Sigmoid colon (tissue), 4 donors: ENCODE results near the gene AFTPH.
A peak's percentile ranks its signal among the peaks of the same experiment; 100 is the strongest.

Experiments
- EP300 ChIP-seq, 4 donors: sonication (generic); formaldehyde crosslinking; IDR thresholded peaks; one replicate each; pipeline ENCODE4 v1.6.1; 2017; ENCODE audit warnings: antibody characterized with exemption in 4 of 4
- POLR2A ChIP-seq, 2 donors: fragments of 450-650 bp; IDR thresholded peaks; one replicate each; pipeline ENCODE4 v1.6.1; 2016; ENCODE audit warnings: antibody characterized with exemption in 2 of 2, mild to moderate bottlenecking in 2 of 2, moderate library complexity in 2 of 2
- POLR2AphosphoS5 ChIP-seq, 4 donors: sonication (generic); formaldehyde crosslinking; IDR thresholded peaks; one replicate each; pipeline ENCODE4 v1.6.1; 2017; ENCODE audit warnings: antibody characterized with exemption in 4 of 4
- TF ChIP-seq, protein P1 (sequence below), 4 experiments: fragments of 450-650 bp in 3 of 4; fragments of 200-600 bp in 1 of 4; IDR thresholded peaks; one replicate each; pipeline ENCODE4 v1.5.1; 2016 to 2019; ENCODE audit warnings: antibody characterized with exemption in 4 of 4, mild to moderate bottlenecking in 3 of 4, moderate library complexity in 2 of 4

DNA sequence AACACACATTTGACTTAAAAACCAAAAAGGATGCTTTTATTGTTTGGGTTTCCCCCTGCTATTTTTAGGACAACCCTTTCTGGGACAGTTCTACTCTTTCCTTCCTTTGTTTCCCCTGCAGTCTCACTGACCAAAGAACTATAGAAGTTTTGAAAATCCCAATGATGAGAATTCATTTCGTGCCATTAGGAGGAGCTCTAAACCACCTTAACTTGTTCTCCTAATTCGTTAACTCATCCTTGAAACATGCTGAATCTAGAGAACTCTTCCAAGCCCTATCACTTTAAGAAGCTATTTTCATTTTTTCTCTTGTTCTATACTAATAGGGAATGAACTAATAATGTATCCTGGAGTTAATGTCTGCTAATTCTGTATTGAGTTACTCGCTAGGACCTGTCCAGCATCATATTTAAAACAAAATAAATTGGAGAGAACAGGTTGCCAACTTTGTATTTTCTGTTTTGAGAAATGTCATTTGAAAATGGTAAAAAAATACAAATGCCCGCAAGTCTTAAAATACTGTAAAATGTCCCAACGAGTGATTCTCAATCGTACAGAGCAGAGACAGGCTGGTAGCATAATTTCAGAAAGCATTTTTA lies 62.9 kb downstream of the AFTPH start:
- TF ChIP-seq, protein P1, sequence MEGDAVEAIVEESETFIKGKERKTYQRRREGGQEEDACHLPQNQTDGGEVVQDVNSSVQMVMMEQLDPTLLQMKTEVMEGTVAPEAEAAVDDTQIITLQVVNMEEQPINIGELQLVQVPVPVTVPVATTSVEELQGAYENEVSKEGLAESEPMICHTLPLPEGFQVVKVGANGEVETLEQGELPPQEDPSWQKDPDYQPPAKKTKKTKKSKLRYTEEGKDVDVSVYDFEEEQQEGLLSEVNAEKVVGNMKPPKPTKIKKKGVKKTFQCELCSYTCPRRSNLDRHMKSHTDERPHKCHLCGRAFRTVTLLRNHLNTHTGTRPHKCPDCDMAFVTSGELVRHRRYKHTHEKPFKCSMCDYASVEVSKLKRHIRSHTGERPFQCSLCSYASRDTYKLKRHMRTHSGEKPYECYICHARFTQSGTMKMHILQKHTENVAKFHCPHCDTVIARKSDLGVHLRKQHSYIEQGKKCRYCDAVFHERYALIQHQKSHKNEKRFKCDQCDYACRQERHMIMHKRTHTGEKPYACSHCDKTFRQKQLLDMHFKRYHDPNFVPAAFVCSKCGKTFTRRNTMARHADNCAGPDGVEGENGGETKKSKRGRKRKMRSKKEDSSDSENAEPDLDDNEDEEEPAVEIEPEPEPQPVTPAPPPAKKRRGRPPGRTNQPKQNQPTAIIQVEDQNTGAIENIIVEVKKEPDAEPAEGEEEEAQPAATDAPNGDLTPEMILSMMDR (IDR thresholded peaks at IDR 0.05): peak; percentile 33 to 60 (median 54)
- TF ChIP-seq POLR2AphosphoS5 (IDR thresholded peaks at IDR 0.05) (no peak), EP300 (IDR thresholded peaks at IDR 0.05) (no peak), POLR2A (IDR thresholded peaks at IDR 0.05) (no peak)
